ENCODE measurements around the gene PPP2R5C. TPM values are rescaled to one million over a fixed set of nuclear protein-coding genes. Genes with fewer than 3 reads are reported as not detected.

PPP2R5C gene
- total RNA-seq, 1 donor from 2014 or later, result 134 TPM

DNA sequence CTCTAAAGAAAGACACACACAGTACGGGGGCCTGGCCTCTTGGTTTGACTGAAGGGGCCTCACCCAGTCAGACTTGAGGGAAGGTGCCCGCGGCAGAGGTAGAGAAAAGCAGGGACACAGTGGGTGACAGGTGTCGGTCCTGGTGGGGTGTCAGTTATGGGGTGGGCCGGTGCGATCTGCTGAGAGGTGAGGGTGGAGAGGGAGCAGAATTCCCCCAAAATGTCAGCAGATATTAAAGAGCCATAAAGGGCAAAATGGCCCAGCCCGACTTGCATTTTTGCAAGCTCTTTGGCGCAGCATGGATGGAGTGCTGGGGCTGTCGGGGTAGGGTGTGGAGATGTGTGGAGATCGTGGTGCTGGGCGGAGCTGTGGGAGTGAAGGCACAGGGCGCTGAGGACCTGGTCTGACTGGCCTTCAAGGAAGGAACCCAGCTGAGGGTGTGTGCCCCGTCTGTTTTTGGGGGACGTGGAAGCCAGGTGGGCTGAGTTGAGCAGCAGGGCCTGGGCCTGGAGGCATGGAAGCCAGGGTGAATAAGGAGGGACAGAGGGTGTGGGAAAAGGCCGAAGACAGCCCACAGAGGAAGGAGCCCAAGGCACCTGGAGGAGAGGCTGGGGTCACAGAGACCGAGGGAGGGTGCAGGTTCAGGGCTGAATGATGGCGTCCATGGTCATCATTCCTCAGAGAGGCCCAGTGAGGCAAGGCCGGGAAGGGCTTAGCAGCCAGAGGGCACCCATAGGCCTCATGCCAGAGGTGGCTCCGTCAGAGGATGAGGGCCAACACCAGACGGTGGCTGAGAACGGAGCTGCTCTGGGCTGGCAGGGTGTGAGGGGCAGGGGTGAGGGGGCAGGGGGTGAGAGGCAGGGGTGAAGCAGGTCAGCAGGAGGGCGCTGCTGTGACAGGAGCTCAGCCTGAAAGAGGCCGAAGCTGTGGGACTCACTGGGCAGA lies 154.6 kb downstream of the PPP2R5C start:
- Mint-ChIP-seq H3K36me3 (ENCODE audit: low read depth) (peaks cover 8% of the 10 kb centered on the region), H3K27ac (ENCODE audit: unreplicated experiment) (no peak overlapping the region), H3K9me3 (no peaks in the 10 kb centered on the region), H3K4me3 (peak overlapping the region; percentile 44), H3K4me1 (peaks cover 21% of the 10 kb centered on the region), H3K27me3 (ENCODE audit: low read depth) (no peaks in the 10 kb centered on the region)
- no peak for DNase-seq (ENCODE audit: low read depth, low spot score)
- TF ChIP-seq, protein P1, sequence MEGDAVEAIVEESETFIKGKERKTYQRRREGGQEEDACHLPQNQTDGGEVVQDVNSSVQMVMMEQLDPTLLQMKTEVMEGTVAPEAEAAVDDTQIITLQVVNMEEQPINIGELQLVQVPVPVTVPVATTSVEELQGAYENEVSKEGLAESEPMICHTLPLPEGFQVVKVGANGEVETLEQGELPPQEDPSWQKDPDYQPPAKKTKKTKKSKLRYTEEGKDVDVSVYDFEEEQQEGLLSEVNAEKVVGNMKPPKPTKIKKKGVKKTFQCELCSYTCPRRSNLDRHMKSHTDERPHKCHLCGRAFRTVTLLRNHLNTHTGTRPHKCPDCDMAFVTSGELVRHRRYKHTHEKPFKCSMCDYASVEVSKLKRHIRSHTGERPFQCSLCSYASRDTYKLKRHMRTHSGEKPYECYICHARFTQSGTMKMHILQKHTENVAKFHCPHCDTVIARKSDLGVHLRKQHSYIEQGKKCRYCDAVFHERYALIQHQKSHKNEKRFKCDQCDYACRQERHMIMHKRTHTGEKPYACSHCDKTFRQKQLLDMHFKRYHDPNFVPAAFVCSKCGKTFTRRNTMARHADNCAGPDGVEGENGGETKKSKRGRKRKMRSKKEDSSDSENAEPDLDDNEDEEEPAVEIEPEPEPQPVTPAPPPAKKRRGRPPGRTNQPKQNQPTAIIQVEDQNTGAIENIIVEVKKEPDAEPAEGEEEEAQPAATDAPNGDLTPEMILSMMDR (conservative IDR thresholded peaks at IDR 0.05), result no peak

DNA sequence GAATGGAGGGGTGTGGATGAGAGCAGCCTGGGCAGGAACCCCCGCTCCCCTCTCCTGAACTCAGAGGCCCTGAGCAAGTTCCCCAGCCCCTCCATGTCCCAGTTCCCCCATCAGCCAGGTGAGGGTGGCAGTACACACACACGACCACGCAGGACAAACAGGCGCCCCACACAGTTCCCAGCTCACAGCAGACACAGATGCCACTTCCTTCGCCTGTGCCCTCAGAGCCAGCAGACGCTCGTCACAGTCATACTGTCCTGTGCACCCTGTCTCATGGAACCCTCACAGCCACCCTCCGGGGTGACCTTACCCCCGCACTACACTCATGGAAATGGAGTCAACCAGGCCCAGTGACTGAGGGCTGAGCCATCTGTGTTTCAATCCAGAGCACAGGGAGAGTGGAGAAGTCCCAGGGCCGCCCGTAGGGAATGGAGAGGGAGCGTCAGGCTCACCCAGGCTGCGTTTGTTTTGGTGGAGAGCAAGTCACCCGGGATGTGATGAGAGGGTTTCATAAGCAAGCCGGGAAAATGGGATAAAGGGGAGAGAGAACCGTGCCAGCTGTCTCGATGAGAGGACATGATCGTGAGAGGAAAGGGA lies 155.4 kb downstream of the PPP2R5C start:
- Mint-ChIP-seq H3K4me3 (no peak overlapping the region), H3K27me3 (ENCODE audit: low read depth) (no peaks in the 10 kb centered on the region), H3K36me3 (ENCODE audit: low read depth) (peaks cover 8% of the 10 kb centered on the region), H3K4me1 (peaks cover 21% of the 10 kb centered on the region), H3K27ac (ENCODE audit: unreplicated experiment) (peak overlapping the region; percentile 65), H3K9me3 (no peaks in the 10 kb centered on the region)
- TF ChIP-seq, protein P1 (conservative IDR thresholded peaks at IDR 0.05), result no peak
- no peak for DNase-seq (ENCODE audit: low read depth, low spot score)

DNA sequence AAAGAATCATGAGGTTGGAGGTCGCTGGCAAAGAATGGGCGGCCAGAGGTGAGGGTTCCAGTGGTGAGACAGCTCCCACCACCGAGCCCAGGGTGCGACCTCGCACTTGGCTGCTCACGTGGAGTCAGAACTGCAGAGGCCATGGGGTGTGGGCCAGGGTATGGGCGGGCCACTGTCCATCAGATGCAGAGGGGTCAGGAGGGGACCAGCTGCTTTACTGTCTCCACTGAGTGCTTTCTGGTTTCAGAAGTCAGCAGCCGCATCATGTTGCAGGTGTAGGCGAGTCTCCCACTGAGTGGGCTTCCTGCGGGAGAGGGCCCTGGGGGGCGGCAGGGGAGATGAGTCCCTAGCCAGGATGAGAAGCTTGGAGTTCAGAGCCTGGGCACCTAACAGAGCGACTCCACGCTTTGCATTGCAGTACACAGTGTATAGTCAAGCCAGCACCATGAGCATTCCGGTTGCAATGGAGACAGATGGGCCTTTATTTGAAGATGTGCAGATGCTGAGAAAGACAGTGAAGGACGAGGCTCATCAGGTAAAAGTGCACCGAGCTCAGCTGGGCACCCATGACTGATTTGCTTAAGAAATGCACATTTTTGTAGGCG lies 156.0 kb downstream of the PPP2R5C start:
- TF ChIP-seq, protein P1 (conservative IDR thresholded peaks at IDR 0.05), result no peak
- H3K4me3 Mint-ChIP-seq, result no peak overlapping the region
- H3K36me3 Mint-ChIP-seq (ENCODE audit: low read depth), result peaks cover 8% of the 10 kb centered on the region
- H3K9me3 Mint-ChIP-seq, result no peaks in the 10 kb centered on the region
- no peaks in the 10 kb centered on the region for H3K27me3 Mint-ChIP-seq (ENCODE audit: low read depth)
- DNase-seq (ENCODE audit: low read depth, low spot score), result no peak
- H3K4me1 Mint-ChIP-seq, result peaks cover 21% of the 10 kb centered on the region
- H3K27ac Mint-ChIP-seq (ENCODE audit: unreplicated experiment), result peak overlapping the region; percentile 65

DNA sequence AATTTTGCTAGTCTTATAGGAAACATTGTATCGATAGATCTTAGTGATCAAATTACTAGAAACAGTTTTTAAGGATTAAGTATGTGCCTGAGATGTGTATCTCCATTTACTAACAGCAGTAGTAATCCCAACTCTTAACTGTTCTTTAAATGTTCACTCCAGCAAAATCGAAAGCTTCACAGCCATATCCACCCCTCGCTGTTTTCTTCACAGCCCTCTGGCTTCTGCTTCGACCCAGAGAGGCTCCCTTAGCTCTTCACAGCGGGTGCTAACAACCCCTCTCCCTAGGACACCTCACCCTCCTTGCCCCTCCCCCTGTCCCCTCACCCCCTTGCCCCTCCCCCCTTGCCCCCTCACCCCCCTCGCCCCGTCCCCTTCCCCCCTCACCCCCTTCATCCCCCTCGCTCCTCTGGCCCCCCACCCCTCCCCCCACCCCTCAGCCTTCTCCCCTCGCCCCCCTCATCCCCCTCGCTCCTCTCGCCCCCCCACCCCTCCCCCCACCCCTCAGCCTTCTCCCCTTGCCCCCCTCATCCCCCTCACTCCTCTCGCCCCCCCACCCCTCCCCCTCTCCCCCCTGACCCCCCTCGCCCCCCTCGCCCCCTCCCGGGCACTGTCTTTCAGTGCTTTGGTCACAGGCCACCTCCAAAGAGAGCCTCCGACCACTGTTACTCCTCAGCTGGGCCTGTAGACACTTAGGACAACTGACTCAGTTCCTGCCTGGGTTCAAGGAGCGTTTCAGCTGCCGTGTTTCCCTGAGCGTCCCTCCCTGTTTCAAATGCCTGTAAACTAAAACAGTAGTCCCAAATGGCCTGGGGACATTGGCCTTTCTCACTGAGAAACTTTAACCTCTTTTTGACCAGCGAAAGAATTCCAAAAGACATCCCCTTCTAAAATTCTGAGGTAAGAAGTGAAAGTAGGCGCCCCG lies 156.8 kb downstream of the PPP2R5C start:
- H3K9me3 Mint-ChIP-seq, result no peaks in the 10 kb centered on the region
- H3K4me3 Mint-ChIP-seq, result peak overlapping the region; percentile 29
- TF ChIP-seq, protein P1 (conservative IDR thresholded peaks at IDR 0.05), result no peak
- no peak overlapping the region for H3K27ac Mint-ChIP-seq (ENCODE audit: unreplicated experiment)
- H3K36me3 Mint-ChIP-seq (ENCODE audit: low read depth), result peaks cover 8% of the 10 kb centered on the region
- H3K27me3 Mint-ChIP-seq (ENCODE audit: low read depth), result no peaks in the 10 kb centered on the region
- DNase-seq (ENCODE audit: low read depth, low spot score), result no peak
- H3K4me1 Mint-ChIP-seq, result peaks cover 21% of the 10 kb centered on the region

DNA sequence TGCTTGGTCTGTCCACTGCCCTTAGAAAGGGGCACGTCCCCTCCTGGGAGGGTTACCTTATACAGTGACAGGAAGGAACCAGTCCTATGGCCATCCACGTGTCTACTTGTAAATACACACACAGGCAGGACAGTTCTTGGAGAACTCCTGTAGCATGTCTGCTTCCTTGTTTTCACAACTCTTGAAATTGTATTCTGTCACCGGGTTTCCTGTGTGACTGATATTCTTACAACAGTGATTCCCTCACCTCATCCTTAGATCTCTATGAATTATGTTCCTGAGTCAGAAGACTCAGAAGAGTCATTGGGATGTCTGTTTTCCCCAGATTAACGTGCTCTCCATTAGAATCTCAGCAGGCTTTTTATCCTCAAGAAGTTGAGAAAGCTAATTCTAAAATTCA lies 158.8 kb downstream of the PPP2R5C start:
- TF ChIP-seq, protein P1 (conservative IDR thresholded peaks at IDR 0.05), result no peak
- Mint-ChIP-seq H3K4me1 (peaks cover 21% of the 10 kb centered on the region), H3K9me3 (no peaks in the 10 kb centered on the region), H3K27me3 (ENCODE audit: low read depth) (no peaks in the 10 kb centered on the region), H3K4me3 (no peak overlapping the region), H3K27ac (ENCODE audit: unreplicated experiment) (no peak overlapping the region), H3K36me3 (ENCODE audit: low read depth) (peaks cover 4% of the 10 kb centered on the region)
- no peak for DNase-seq (ENCODE audit: low read depth, low spot score)

Data from neural crest cell (in vitro differentiated cells).